SHP77 (cell line): ENCODE data around the gene ARIH1.
A peak's percentile ranks its signal among the peaks of the same experiment; 100 is the strongest.
"Not testable (repeated sequence)": the region's sequence is repeated elsewhere in the genome, so short reads cannot be mapped to it uniquely, and the experiment has no call there.

Source experiments
- DNase-seq, 2 experiments: peaks; one replicate each; lab custom pipeline; 2025; lab: John Stamatoyannopoulos, UW

ARIH1 gene

GRCh38 chr15:72608084-72608483 lies 134.0 kb downstream of the ARIH1 start:
- not testable (repeated sequence) for DNase-seq

- DNase-seq, result no peak
Observed at GRCh38 chr15:72609862-72610261, 135.7 kb downstream of the ARIH1 start.

GRCh38 chr15:72612324-72612723 lies 138.2 kb downstream of the ARIH1 start:
- DNase-seq, result not testable (repeated sequence)

GRCh38 chr15:72614810-72615532 lies 140.8 kb downstream of the ARIH1 start:
- no peak for DNase-seq

- peak; percentile 2 to 3 for DNase-seq
Observed at GRCh38 chr15:72615533-72616233, 141.6 kb downstream of the ARIH1 start.

- no peak for DNase-seq
Observed at GRCh38 chr15:72616491-72617210, 142.5 kb downstream of the ARIH1 start.

- DNase-seq, result not testable (repeated sequence)
Observed at GRCh38 chr15:72623854-72624253, 149.7 kb downstream of the ARIH1 start.

GRCh38 chr15:72626153-72626552 lies 152.0 kb downstream of the ARIH1 start:
- DNase-seq, result not testable (repeated sequence)

- DNase-seq, result not testable (repeated sequence)
Observed at GRCh38 chr15:72628249-72629067, 154.3 kb downstream of the ARIH1 start.

GRCh38 chr15:72629068-72629570 lies 155.0 kb downstream of the ARIH1 start:
- not testable (repeated sequence) for DNase-seq

- DNase-seq, result not testable (repeated sequence)
Observed at GRCh38 chr15:72636519-72637282, 162.6 kb downstream of the ARIH1 start.

GRCh38 chr15:72639759-72640483 lies 165.8 kb downstream of the ARIH1 start:
- not testable (repeated sequence) for DNase-seq

GRCh38 chr15:72642271-72642670 lies 168.1 kb downstream of the ARIH1 start:
- not testable (repeated sequence) for DNase-seq

- DNase-seq, result not testable (repeated sequence)
Observed at GRCh38 chr15:72648631-72649253, 174.6 kb downstream of the ARIH1 start.
